OCI-LY3 (cell line): ENCODE measurements around the gene NCAM2.

Experiments used
- H2AFZ ChIP-seq: fragments of 200-600, 300-600 bp; shearing (Covaris generic); 2 replicates; pipeline ENCODE4 v1.6.0; 2014; ENCODE audit warnings: antibody characterized with exemption, low read depth, low read length
- H3K27ac ChIP-seq: fragments of 200-600, 300-600 bp; sonication (generic); 2 replicates; pipeline ENCODE4 v1.5.1; 2014; ENCODE audit warnings: mild to moderate bottlenecking, low read length, moderate library complexity, mixed read lengths
- H3K27me3 ChIP-seq: fragments of 200-600, 300-600 bp; sonication (generic); 2 replicates; pipeline ENCODE4 v1.6.1; 2014; ENCODE audit warnings: low read depth, low read length, mixed read lengths
- H3K36me3 ChIP-seq: fragments of 200-600, 300-600 bp; sonication (generic); replicated peaks from 2 replicates; pipeline ENCODE3; 2014; ENCODE audit warnings: low read depth, low read length, mixed read lengths
- H3K4me1 ChIP-seq: fragments of 300-600, 200-600 bp; sonication (generic); 2 replicates; pipeline ENCODE4 v1.6.1; 2014; ENCODE audit warnings: low read length, mixed read lengths
- H3K4me2 ChIP-seq: fragments of 200-600, 300-600 bp; sonication (generic); 2 replicates; pipeline ENCODE4 v1.6.1; 2014; ENCODE audit warnings: low read length, mixed read lengths
- H3K4me3 ChIP-seq: fragments of 300-600, 200-600 bp; sonication (generic); 2 replicates; pipeline ENCODE4 v1.5.1; 2014; ENCODE audit warnings: antibody characterized with exemption, mild to moderate bottlenecking, low read length, moderate library complexity
- H3K79me2 ChIP-seq: fragments of 300-600, 200-600 bp; shearing (Covaris generic); 2 replicates; pipeline ENCODE4 v1.6.1; 2014; ENCODE audit warnings: mild to moderate bottlenecking, low read length, mixed read lengths
- H3K9ac ChIP-seq: fragments of 300-600, 200-600 bp; shearing (Covaris generic); 2 replicates; pipeline ENCODE4 v1.6.0; 2014; ENCODE audit warnings: mild to moderate bottlenecking, low read length, moderate library complexity
- H3K9me3 ChIP-seq: fragments of 200-600, 300-600 bp; shearing (Covaris generic); 2 replicates; pipeline ENCODE4 v1.6.1; 2014; ENCODE audit warnings: low read length, mixed read lengths; ENCODE audit not compliant: insufficient read depth
- H4K20me1 ChIP-seq: fragments of 200-600, 300-600 bp; sonication (generic); 2 replicates; pipeline ENCODE4 v1.6.1; 2016; ENCODE audit warnings: low read length, mixed read lengths; ENCODE audit not compliant: insufficient read depth
- CTCF ChIP-seq: fragments of 200-600, 300-600 bp; sonication (generic); IDR thresholded peaks from 2 replicates; pipeline ENCODE4 v1.5.1; 2014; ENCODE audit warnings: antibody characterized with exemption, low read length, low read depth
- EZH2phosphoT487 ChIP-seq: fragments of 200-600 bp; shearing (Covaris generic); IDR thresholded peaks from 2 replicates; pipeline ENCODE4 v1.6.1; 2018; ENCODE audit warnings: antibody characterized with exemption, mixed run types, low read depth

NCAM2 gene

DNA sequence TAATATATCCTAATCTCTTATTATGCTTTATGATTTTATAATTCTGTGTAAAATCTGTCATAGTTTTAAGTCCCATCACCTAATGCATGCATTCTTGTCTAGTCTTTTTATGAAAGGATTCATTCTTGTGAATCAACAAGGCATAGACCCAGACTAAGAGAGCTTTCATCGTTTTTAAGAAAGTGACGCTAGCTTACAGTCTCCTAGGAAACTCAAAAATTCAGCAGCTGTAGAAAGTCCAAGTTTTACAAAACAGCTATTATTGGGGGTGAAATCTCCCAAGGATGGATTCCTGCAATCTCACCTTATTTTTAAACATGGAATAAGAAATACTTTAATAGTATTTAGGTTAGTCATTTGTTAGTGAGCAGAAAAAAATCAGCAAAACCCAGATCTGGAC lies 104.7 kb downstream of the NCAM2 start:
- H3K27me3 ChIP-seq = no peaks in the 10 kb centered on the region
- H3K4me3 ChIP-seq = no peak overlapping the region
- H3K9ac ChIP-seq = no peak overlapping the region
- H3K4me2 ChIP-seq = no peak overlapping the region
- no peaks in the 10 kb centered on the region for H3K79me2 ChIP-seq
- H3K36me3 ChIP-seq = no peaks in the 10 kb centered on the region
- no peak overlapping the region for H3K27ac ChIP-seq
- H2AFZ ChIP-seq = no peak overlapping the region
- H4K20me1 ChIP-seq = no peaks in the 10 kb centered on the region
- no peaks in the 10 kb centered on the region for H3K4me1 ChIP-seq
- TF ChIP-seq CTCF (no peak), EZH2phosphoT487 (no peak)
- no peaks in the 10 kb centered on the region for H3K9me3 ChIP-seq

DNA sequence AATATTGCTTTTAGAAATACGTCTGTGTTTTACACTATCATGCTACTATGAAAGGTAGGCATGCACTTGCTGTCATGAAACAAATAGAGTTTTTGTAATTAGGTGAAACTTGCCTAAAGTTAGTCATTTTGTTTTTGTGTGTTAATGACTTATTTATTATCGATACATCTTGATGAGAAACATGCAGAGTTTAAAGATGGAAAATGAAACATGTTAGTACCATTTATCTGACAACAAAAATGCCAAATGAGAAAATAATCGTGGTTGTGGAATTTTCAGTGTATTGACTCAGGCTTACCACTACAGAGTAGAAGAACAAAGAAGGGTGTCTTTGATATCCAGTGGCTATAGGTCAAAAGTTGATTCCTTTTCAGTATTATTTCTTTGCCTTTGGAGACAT lies 105.5 kb downstream of the NCAM2 start:
- Histone ChIP-seq H3K4me2 (no peak overlapping the region), H3K9me3 (no peaks in the 10 kb centered on the region), H3K27me3 (no peaks in the 10 kb centered on the region), H3K4me1 (no peaks in the 10 kb centered on the region), H3K4me3 (no peak overlapping the region), H2AFZ (no peak overlapping the region), H4K20me1 (no peaks in the 10 kb centered on the region), H3K79me2 (no peaks in the 10 kb centered on the region), H3K9ac (no peak overlapping the region), H3K36me3 (no peaks in the 10 kb centered on the region), H3K27ac (no peak overlapping the region)
- no peak for TF ChIP-seq CTCF

GRCh38 chr21:21109736-21110135 lies 111.5 kb downstream of the NCAM2 start:
- Histone ChIP-seq H3K9me3 (no peaks in the 10 kb centered on the region), H3K36me3 (no peaks in the 10 kb centered on the region), H3K27ac (no peak overlapping the region), H2AFZ (no peak overlapping the region), H3K27me3 (no peaks in the 10 kb centered on the region), H3K9ac (no peak overlapping the region), H4K20me1 (no peaks in the 10 kb centered on the region), H3K4me3 (no peak overlapping the region), H3K4me2 (no peak overlapping the region), H3K4me1 (no peaks in the 10 kb centered on the region), H3K79me2 (no peaks in the 10 kb centered on the region)
- no peak for TF ChIP-seq EZH2phosphoT487
- TF ChIP-seq CTCF = no peak

DNA sequence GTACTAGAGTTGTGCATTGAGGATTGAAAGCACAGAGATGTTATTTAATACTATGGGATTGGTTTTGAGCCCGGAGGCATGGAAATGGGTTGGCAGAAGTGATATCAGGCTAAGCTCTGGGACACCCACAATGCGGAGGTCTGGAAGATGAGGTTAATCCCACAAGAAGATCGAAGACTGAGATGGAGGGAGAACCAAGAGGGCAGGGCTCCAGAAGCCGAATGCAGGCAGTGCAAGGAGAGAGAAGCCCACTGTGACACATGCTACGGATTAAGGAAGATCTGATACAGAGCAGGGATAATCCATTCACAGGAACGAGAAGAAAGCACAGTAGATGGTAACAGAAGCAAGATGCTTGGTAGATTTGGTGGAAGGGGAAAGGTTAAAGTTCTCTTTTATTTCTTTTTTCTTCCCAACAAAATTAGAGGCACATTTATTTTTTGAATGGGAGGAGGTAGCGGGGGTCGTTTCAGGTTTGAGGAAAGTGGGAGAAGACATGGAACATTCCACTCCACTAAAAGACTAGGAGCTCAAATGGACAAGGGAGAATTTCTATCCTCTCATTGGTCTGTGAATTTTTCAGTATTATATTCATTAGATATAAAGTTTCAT lies 113.2 kb downstream of the NCAM2 start:
- H3K27me3 ChIP-seq = no peaks in the 10 kb centered on the region
- H3K4me3 ChIP-seq = no peak overlapping the region
- H3K36me3 ChIP-seq = no peaks in the 10 kb centered on the region
- H3K9me3 ChIP-seq = no peaks in the 10 kb centered on the region
- no peak overlapping the region for H3K4me2 ChIP-seq
- H3K79me2 ChIP-seq = no peaks in the 10 kb centered on the region
- no peak overlapping the region for H2AFZ ChIP-seq
- no peak overlapping the region for H3K27ac ChIP-seq
- no peaks in the 10 kb centered on the region for H3K4me1 ChIP-seq
- no peaks in the 10 kb centered on the region for H4K20me1 ChIP-seq
- no peak for TF ChIP-seq CTCF
- TF ChIP-seq EZH2phosphoT487 = no peak
- no peak overlapping the region for H3K9ac ChIP-seq
